ENCODE results near the gene TNS3. TPM values are rescaled to one million over a fixed set of nuclear protein-coding genes. Genes with fewer than 3 reads are reported as not detected.

TNS3 gene
- total and polyA plus RNA-seq, 2 of the 13 experiments (the other 11 are each of a cell fraction or from before 2014, with no cell fraction given): 52.9 to 55.7 TPM

DNA sequence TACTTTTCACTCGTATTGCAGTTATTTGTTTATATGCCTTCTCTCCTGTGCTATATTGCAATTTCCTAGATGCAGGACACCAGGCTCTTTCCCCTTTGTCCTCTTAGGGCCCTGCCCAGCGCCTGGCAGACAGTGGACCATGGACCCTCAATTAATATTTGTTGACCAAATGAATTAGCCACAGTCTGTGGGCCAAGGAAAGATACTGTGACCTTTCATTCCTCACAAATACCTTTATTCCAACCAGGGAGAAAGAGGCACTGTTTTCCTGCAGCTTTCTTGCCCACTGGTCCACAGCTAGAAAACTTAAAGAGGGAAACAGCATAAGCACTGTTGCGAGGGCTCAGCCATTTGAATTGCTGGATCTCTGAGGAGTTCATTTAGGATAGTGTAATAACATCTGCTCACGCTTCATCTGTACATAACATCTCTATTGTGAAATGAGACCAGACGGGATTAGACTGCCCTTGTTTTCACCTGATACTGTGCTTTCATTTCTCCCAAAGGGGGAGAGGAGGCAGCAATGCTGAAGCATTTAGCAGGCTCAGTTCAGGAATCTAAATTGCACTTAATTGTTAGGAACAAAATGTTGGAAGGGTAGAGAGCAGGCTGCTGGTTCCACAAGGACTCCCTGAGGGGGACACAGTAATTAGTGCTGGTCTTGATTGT is 46.7 kb downstream of the TNS3 start (continued):
- TF ChIP-seq, protein P1, sequence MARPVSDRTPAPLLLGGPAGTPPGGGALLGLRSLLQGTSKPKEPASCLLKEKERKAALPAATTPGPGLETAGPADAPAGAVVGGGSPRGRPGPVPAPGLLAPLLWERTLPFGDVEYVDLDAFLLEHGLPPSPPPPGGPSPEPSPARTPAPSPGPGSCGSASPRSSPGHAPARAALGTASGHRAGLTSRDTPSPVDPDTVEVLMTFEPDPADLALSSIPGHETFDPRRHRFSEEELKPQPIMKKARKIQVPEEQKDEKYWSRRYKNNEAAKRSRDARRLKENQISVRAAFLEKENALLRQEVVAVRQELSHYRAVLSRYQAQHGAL (CRISPR knock-in tag; IDR thresholded peaks at IDR 0.05; ENCODE audit: not compliant biosample characterization): no peak
- TF ChIP-seq REL (CRISPR knock-in tag; conservative IDR thresholded peaks at IDR 0.05) (no peak; the same call in 1 of the 2 replicates), ZNF138 (CRISPR knock-in tag; IDR thresholded peaks at IDR 0.05; ENCODE audit: low read depth) (no peak), HOXA3 (CRISPR knock-in tag; IDR thresholded peaks at IDR 0.05) (peak; percentile 80), HMG20A (CRISPR knock-in tag; IDR thresholded peaks at IDR 0.05; ENCODE audit: borderline replicate concordance) (peak; percentile 62; the same call in 1 of the 2 replicates), SOX13 (IDR thresholded peaks at IDR 0.05) (no peak), SOX13 (CRISPR knock-in tag; conservative IDR thresholded peaks at IDR 0.05 in 1 of 2, IDR thresholded peaks at IDR 0.05 in 1 of 2) (peak in 1 of 2 experiments; percentile 84; a peak in 2 of 4 replicates), NFIC (IDR thresholded peaks at IDR 0.05; ENCODE audit: low read length) (peak; percentile 39; the same call in 1 of the 2 replicates), FOXO1 (CRISPR knock-in tag; IDR thresholded peaks at IDR 0.05) (peak; percentile 40; the same call in 1 of the 2 replicates), NKX3-1 (CRISPR knock-in tag; IDR thresholded peaks at IDR 0.05) (0 out of 2 replicates have a peak, but pooled peaks have one; percentile 35), YEATS4 (CRISPR knock-in tag; IDR thresholded peaks at IDR 0.05; ENCODE audit: borderline replicate concordance) (0 out of 2 replicates have a peak, but pooled peaks have one; percentile 16), ARNT (IDR thresholded peaks at IDR 0.05) (no peak), MXD4 (CRISPR knock-in tag; IDR thresholded peaks at IDR 0.05) (0 out of 2 replicates have a peak, but pooled peaks have one; percentile 11), ZSCAN22 (CRISPR knock-in tag; IDR thresholded peaks at IDR 0.05) (no peak), FOSL2 (CRISPR knock-in tag; IDR thresholded peaks at IDR 0.05) (peak; percentile 46; the same call in 1 of the 2 replicates)
- TF ChIP-seq, protein P2, sequence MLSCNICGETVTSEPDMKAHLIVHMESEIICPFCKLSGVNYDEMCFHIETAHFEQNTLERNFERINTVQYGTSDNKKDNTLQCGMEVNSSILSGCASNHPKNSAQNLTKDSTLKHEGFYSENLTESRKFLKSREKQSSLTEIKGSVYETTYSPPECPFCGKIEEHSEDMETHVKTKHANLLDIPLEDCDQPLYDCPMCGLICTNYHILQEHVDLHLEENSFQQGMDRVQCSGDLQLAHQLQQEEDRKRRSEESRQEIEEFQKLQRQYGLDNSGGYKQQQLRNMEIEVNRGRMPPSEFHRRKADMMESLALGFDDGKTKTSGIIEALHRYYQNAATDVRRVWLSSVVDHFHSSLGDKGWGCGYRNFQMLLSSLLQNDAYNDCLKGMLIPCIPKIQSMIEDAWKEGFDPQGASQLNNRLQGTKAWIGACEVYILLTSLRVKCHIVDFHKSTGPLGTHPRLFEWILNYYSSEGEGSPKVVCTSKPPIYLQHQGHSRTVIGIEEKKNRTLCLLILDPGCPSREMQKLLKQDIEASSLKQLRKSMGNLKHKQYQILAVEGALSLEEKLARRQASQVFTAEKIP (CRISPR knock-in tag; IDR thresholded peaks at IDR 0.05; ENCODE audit: borderline replicate concordance): no peak
- TF ChIP-seq, protein P3, sequence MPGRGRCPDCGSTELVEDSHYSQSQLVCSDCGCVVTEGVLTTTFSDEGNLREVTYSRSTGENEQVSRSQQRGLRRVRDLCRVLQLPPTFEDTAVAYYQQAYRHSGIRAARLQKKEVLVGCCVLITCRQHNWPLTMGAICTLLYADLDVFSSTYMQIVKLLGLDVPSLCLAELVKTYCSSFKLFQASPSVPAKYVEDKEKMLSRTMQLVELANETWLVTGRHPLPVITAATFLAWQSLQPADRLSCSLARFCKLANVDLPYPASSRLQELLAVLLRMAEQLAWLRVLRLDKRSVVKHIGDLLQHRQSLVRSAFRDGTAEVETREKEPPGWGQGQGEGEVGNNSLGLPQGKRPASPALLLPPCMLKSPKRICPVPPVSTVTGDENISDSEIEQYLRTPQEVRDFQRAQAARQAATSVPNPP (CRISPR knock-in tag; IDR thresholded peaks at IDR 0.05): 0 out of 2 replicates have a peak, but pooled peaks have one; percentile 48
- TF ChIP-seq, protein P4, sequence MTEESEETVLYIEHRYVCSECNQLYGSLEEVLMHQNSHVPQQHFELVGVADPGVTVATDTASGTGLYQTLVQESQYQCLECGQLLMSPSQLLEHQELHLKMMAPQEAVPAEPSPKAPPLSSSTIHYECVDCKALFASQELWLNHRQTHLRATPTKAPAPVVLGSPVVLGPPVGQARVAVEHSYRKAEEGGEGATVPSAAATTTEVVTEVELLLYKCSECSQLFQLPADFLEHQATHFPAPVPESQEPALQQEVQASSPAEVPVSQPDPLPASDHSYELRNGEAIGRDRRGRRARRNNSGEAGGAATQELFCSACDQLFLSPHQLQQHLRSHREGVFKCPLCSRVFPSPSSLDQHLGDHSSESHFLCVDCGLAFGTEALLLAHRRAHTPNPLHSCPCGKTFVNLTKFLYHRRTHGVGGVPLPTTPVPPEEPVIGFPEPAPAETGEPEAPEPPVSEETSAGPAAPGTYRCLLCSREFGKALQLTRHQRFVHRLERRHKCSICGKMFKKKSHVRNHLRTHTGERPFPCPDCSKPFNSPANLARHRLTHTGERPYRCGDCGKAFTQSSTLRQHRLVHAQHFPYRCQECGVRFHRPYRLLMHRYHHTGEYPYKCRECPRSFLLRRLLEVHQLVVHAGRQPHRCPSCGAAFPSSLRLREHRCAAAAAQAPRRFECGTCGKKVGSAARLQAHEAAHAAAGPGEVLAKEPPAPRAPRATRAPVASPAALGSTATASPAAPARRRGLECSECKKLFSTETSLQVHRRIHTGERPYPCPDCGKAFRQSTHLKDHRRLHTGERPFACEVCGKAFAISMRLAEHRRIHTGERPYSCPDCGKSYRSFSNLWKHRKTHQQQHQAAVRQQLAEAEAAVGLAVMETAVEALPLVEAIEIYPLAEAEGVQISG (CRISPR knock-in tag; IDR thresholded peaks at IDR 0.05): peak; percentile 35; the same call in 1 of the 2 replicates
- TF ChIP-seq, protein P5, sequence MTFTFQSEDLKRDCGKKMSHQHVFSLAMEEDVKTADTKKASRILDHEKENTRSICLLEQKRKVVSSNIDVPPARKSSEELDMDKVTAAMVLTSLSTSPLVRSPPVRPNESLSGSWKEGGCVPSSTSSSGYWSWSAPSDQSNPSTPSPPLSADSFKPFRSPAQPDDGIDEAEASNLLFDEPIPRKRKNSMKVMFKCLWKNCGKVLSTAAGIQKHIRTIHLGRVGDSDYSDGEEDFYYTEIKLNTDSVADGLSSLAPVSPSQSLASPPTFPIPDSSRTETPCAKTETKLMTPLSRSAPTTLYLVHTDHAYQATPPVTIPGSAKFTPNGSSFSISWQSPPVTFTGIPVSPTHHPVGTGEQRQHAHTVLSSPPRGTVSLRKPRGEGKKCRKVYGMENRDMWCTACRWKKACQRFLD (CRISPR knock-in tag; IDR thresholded peaks at IDR 0.05; ENCODE audit: borderline replicate concordance): no peak
- TF ChIP-seq, protein P6, sequence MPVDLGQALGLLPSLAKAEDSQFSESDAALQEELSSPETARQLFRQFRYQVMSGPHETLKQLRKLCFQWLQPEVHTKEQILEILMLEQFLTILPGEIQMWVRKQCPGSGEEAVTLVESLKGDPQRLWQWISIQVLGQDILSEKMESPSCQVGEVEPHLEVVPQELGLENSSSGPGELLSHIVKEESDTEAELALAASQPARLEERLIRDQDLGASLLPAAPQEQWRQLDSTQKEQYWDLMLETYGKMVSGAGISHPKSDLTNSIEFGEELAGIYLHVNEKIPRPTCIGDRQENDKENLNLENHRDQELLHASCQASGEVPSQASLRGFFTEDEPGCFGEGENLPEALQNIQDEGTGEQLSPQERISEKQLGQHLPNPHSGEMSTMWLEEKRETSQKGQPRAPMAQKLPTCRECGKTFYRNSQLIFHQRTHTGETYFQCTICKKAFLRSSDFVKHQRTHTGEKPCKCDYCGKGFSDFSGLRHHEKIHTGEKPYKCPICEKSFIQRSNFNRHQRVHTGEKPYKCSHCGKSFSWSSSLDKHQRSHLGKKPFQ (CRISPR knock-in tag; IDR thresholded peaks at IDR 0.05; ENCODE audit: insufficient replicate concordance): peak; percentile 38

Measured in HepG2 (cell line).